RPMI8226 (cell line): ENCODE data around the gene FAAH.
A peak's percentile ranks its signal among the peaks of the same experiment; 100 is the strongest.
"Not testable (repeated sequence)": the region's sequence is repeated elsewhere in the genome, so short reads cannot be mapped to it uniquely, and the experiment has no call there.

Experiments used
- DNase-seq: peaks from one replicate; pipeline ENCODE4 v3.0.0-alpha.2; 2015

FAAH gene

GRCh38 chr1:46394108-46394871, at the start of gene FAAH:
FAAH (plus strand) TSS chr1:46394317; CDS start chr1:46394349, 32 bp downstream.
- DNase-seq, result peak; percentile 57

GRCh38 chr1:46344481-46344880, 49.6 kb upstream of the FAAH start:
- DNase-seq, result no peak

- DNase-seq, result no peak
Measured at GRCh38 chr1:46345281-46345680, 48.8 kb upstream of the FAAH start.

- no peak for DNase-seq
Measured at GRCh38 chr1:46352363-46352762, 41.8 kb upstream of the FAAH start.

GRCh38 chr1:46355920-46356319, 38.2 kb upstream of the FAAH start:
- DNase-seq, result not testable (repeated sequence)

GRCh38 chr1:46362158-46362557, 32.0 kb upstream of the FAAH start:
- no peak for DNase-seq

GRCh38 chr1:46363121-46363520, 31.0 kb upstream of the FAAH start:
- no peak for DNase-seq

- DNase-seq, result no peak
Measured at GRCh38 chr1:46364612-46365011, 29.5 kb upstream of the FAAH start.

GRCh38 chr1:46365796-46366195, 28.3 kb upstream of the FAAH start:
- DNase-seq, result not testable (repeated sequence)

- no peak for DNase-seq
Measured at GRCh38 chr1:46367072-46367471, 27.0 kb upstream of the FAAH start.

- not testable (repeated sequence) for DNase-seq
Measured at GRCh38 chr1:46367701-46368100, 26.4 kb upstream of the FAAH start.

GRCh38 chr1:46368791-46369190, 25.3 kb upstream of the FAAH start:
- DNase-seq, result no peak

- DNase-seq, result no peak
Measured at GRCh38 chr1:46369542-46370213, 24.4 kb upstream of the FAAH start.

- no peak for DNase-seq
Measured at GRCh38 chr1:46370214-46370633, 23.9 kb upstream of the FAAH start.

GRCh38 chr1:46372431-46372830, 21.7 kb upstream of the FAAH start:
- DNase-seq, result no peak

- DNase-seq, result no peak
Measured at GRCh38 chr1:46379996-46380395, 14.1 kb upstream of the FAAH start.

GRCh38 chr1:46380508-46380907, 13.6 kb upstream of the FAAH start:
- DNase-seq, result no peak

GRCh38 chr1:46393510-46393909, 607 bp upstream of the FAAH start:
- no peak for DNase-seq

- no peak for DNase-seq
Measured at GRCh38 chr1:46394872-46395465, 852 bp downstream of the FAAH start.

- DNase-seq, result no peak
Measured at GRCh38 chr1:46396441-46397398, 2.6 kb downstream of the FAAH start.

- no peak for DNase-seq
Measured at GRCh38 chr1:46399307-46399706, 5.2 kb downstream of the FAAH start.

GRCh38 chr1:46400421-46400820, 6.3 kb downstream of the FAAH start:
- DNase-seq, result peak; percentile 45
